GM23248 (cell line): ENCODE results near the gene PMPCA. TPM values are rescaled to one million over a fixed set of nuclear protein-coding genes. Genes with fewer than 3 reads are reported as not detected.

Experiments
- DNase-seq: peaks from one replicate; pipeline ENCODE4 v3.0.0-alpha.2; 2015
- H2AFZ ChIP-seq: fragments of 200-600 bp; sonication (generic); 2 replicates; pipeline ENCODE4 v1.6.1; 2016; ENCODE audit warnings: antibody characterized with exemption
- H3F3A ChIP-seq: fragments of 200-600 bp; sonication (generic); 2 replicates; pipeline ENCODE4 v1.6.1; 2016; ENCODE audit warnings: mild to moderate bottlenecking, antibody characterized with exemption, mixed run types; ENCODE audit not compliant: insufficient read depth
- H3K27ac ChIP-seq: fragments of 200-600 bp; sonication (generic); 2 replicates; pipeline ENCODE4 v1.5.1; 2016; ENCODE audit warnings: mild to moderate bottlenecking
- H3K27me3 ChIP-seq: fragments of 200-600 bp; sonication (generic); replicated peaks from 2 replicates; pipeline ENCODE4 v1.6.1; 2016; ENCODE audit warnings: mild to moderate bottlenecking; ENCODE audit not compliant: insufficient read depth
- H3K36me3 ChIP-seq: fragments of 200-600 bp; sonication (generic); 2 replicates; pipeline ENCODE4 v1.6.1; 2016; ENCODE audit warnings: low read depth, mild to moderate bottlenecking
- H3K4me1 ChIP-seq: fragments of 200-600 bp; sonication (generic); 2 replicates; pipeline ENCODE4 v1.6.1; 2016; ENCODE audit warnings: mild to moderate bottlenecking; ENCODE audit not compliant: insufficient read depth
- H3K4me2 ChIP-seq: fragments of 200-600 bp; sonication (generic); one replicate; pipeline ENCODE4 v1.6.1; 2016; ENCODE audit warnings: mild to moderate bottlenecking; ENCODE audit not compliant: unreplicated experiment
- H3K4me3 ChIP-seq: fragments of 200-600 bp; sonication (generic); 2 replicates; pipeline ENCODE4 v1.5.1; 2016; ENCODE audit warnings: mild to moderate bottlenecking
- H3K79me2 ChIP-seq: fragments of 200-600 bp; sonication (generic); 2 replicates; pipeline ENCODE4 v1.6.1; 2016; ENCODE audit warnings: mild to moderate bottlenecking; ENCODE audit not compliant: insufficient read depth
- H3K9ac ChIP-seq: fragments of 200-600 bp; sonication (generic); 2 replicates; pipeline ENCODE4 v1.6.1; 2016; ENCODE audit warnings: mild to moderate bottlenecking
- H3K9me2 ChIP-seq: fragments of 200-600 bp; sonication (generic); 2 replicates; pipeline ENCODE4 v1.6.1; 2016; ENCODE audit warnings: mixed run types, mild to moderate bottlenecking, moderate library complexity; ENCODE audit not compliant: insufficient read depth
- H3K9me3 ChIP-seq: fragments of 200-600 bp; sonication (generic); one replicate; pipeline ENCODE4 v1.6.1; 2017; ENCODE audit warnings: low read depth
- H4K20me1 ChIP-seq: fragments of 200-600 bp; sonication (generic); 2 replicates; pipeline ENCODE4 v1.6.0; 2016; ENCODE audit not compliant: insufficient read depth
- EZH2 ChIP-seq: fragments of 200-600 bp; sonication (generic); IDR thresholded peaks from 2 replicates; pipeline ENCODE4 v1.6.1; 2018; ENCODE audit warnings: antibody characterized with exemption, mild to moderate bottlenecking; ENCODE audit not compliant: insufficient read depth, poor library complexity, severe bottlenecking
- EZH2phosphoT487 ChIP-seq: fragments of 200-600 bp; sonication (generic); IDR thresholded peaks from 2 replicates; pipeline ENCODE4 v1.6.1; 2018; ENCODE audit warnings: antibody characterized with exemption, moderate library complexity, mild to moderate bottlenecking, low read depth; ENCODE audit not compliant: insufficient read depth
- WGBS, 2 experiments: methylation state at CpG; one replicate each; pipeline ENCODE4 v1.1.6; 2015 to 2017; ENCODE audit warnings: low lambda C conversion rate in 2 of 2, low coverage in 1 of 2; ENCODE audit errors: missing lambda C conversion rate in 2 of 2; 5-methylcytosine and 5-hydroxymethylcytosine counted together
- in situ Hi-C: fragments of 300-500 bp; cut with MboI; formaldehyde crosslinking; loops from 2 replicates; pipeline ENCODE4 v1.15.0; 2020
- polyA plus RNA-seq: library from polyadenylated mRNA; unstranded; fragments of >200 nt; fragmentation: Nextera tagmentation; extraction: Ambion mirVana; gene quantifications from 2 replicates; pipeline ENCODE4 v1.2.1, GENCODE V29; 2016
- total RNA-seq: library from RNA; depleted of rRNA; stranded (reverse); fragments of >200 nt; shearing (Covaris generic); gene quantifications from 2 replicates; pipeline ENCODE4 v1.2.3, GENCODE V29; 2014

The PMPCA gene
- total and polyA plus RNA-seq, 2 experiments from 2014 or later: 58.7 to 77.4 TPM

DNA sequence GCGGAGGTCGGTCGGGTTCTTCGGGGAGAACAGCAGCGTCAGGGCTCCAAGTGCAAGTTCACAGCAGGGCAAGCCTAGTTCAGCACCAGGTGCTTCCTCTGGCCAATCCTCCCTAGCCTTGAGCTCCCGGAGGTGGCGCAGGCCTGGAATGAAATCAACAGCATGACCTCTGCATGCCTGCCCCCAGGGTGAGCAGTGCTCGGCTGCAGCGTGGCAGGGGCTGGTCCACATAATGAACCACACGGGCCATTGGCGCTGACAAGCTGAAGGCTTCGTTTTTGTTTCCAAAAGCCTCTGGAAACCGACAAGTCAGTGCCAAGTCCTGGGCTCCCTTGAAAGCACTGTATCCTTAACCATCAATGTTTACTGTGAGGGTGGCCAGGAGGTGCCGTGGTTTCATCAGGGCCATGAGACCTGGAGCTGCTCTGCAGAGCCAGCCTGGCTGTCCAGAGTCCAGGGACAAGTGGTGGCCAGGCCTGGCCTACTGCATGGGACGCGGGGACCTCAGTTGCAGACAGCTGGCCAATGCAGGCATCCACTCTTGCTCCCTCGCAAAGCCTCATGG, 31.3 kb downstream of the PMPCA start:
- Histone ChIP-seq H3F3A (peaks cover 16% of the 10 kb centered on the region), H3K79me2 (peaks cover 33% of the 10 kb centered on the region), H2AFZ (no peak overlapping the region), H3K4me2 (no peak overlapping the region), H3K9ac (no peak overlapping the region), H3K4me3 (no peak overlapping the region), H3K9me3 (no peaks in the 10 kb centered on the region), H3K27ac (no peak overlapping the region), H3K9me2 (no peaks in the 10 kb centered on the region), H4K20me1 (peaks cover 6% of the 10 kb centered on the region; the same call in 1 of the 2 replicates), H3K36me3 (peaks cover 33% of the 10 kb centered on the region), H3K4me1 (peaks cover 9% of the 10 kb centered on the region), H3K27me3 (no peaks in the 10 kb centered on the region)
- DNase-seq: no peak
- 91% methylated on average over 17 of the region's 17 CpGs for WGBS, 2 experiments
- TF ChIP-seq EZH2phosphoT487 (no peak), EZH2 (no peak)
- in situ Hi-C loops: no loop called here

DNA sequence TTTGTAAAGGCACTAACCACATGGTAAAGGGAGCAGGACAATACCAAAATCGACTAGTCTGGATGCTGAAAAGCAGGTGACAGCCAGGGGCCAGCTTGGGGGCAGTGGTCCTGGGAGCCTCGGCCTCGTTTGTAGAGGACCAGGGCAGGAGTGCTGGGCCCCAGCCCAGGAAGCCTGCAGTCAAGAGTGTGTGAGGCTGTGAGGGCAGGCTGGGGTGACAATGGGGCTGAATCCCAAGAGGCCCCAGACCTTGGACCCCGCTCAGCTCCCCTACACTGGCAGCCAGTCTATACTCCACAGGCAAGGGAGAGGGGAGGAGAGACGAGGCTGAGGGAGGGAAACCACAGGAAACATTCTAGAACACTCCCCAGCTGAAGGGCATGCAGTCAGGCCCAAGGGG, 31.8 kb downstream of the PMPCA start:
- in situ Hi-C loops: no loop called here
- Histone ChIP-seq H3F3A (peaks cover 16% of the 10 kb centered on the region), H3K27me3 (no peaks in the 10 kb centered on the region), H3K4me2 (no peak overlapping the region), H3K9ac (no peak overlapping the region), H3K4me3 (no peak overlapping the region), H3K27ac (no peak overlapping the region), H3K4me1 (peaks cover 4% of the 10 kb centered on the region), H3K79me2 (peaks cover 30% of the 10 kb centered on the region), H4K20me1 (peaks cover under 1% of the 10 kb centered on the region; the same call in 1 of the 2 replicates), H3K9me3 (no peaks in the 10 kb centered on the region), H2AFZ (no peak overlapping the region), H3K36me3 (peaks cover 37% of the 10 kb centered on the region), H3K9me2 (no peaks in the 10 kb centered on the region)
- no peak for DNase-seq
- TF ChIP-seq EZH2phosphoT487 (no peak), EZH2 (no peak)
- 58 to 66% methylated on average over 5 of the region's 5 CpGs for WGBS, 2 experiments

DNA sequence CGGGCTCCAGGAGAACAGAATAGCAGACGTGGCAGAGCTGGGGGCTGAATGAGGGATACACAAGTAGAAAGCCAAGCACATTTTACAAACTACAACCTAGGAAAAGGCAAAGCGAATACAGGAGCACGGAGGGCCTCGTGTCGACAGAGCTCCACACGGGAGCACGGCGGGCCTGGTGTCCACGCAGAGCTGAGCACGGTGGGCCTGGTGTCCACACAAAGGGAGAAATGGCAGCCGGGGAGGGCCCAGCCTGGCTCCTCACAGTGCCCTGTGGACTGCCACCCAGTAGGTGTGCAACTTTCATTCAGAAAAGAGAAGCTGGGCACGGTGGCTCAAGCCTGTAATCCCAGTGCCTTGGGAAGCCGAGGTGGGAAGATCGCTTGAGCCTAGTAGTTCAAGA, 32.6 kb downstream of the PMPCA start:
- H3K27me3 ChIP-seq: no peaks in the 10 kb centered on the region
- DNase-seq: no peak
- no peak overlapping the region for H3K4me3 ChIP-seq
- in situ Hi-C loops: no loop called here
- H3K9me2 ChIP-seq: no peaks in the 10 kb centered on the region
- H3F3A ChIP-seq: peaks cover 16% of the 10 kb centered on the region
- no peaks in the 10 kb centered on the region for H3K9me3 ChIP-seq
- H3K27ac ChIP-seq: no peak overlapping the region
- H3K79me2 ChIP-seq: peaks cover 22% of the 10 kb centered on the region
- H4K20me1 ChIP-seq: no peaks in the 10 kb centered on the region
- H3K4me2 ChIP-seq: no peak overlapping the region
- H2AFZ ChIP-seq: no peak overlapping the region
- TF ChIP-seq EZH2phosphoT487: no peak
- no peak for TF ChIP-seq EZH2
- WGBS, 2 experiments: 92 to 93% methylated on average over 15 of the region's 15 CpGs
- H3K36me3 ChIP-seq: peaks cover 40% of the 10 kb centered on the region
- H3K4me1 ChIP-seq: no peaks in the 10 kb centered on the region; the same call in 1 of the 2 replicates
- no peak overlapping the region for H3K9ac ChIP-seq

DNA sequence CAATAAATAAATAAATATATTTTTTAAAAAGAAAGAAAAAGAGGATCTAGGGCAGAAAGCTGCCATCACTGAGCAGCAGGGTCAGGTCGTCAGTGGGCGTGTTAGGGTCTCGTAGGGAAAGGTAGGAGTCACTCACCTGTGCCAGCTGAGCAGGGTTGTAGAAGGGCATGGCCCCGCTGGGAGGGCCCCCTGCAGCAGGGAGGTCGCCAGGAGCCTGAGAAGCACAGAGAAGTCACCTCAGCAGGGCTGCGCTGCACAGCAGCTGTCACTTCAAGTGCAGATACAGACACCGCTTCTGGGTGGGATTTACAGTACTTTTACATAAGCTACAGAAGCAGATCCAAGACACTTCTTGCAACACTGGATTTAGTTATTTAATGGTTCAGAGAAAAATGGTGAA, 33.2 kb downstream of the PMPCA start:
- H3K79me2 ChIP-seq: peaks cover 16% of the 10 kb centered on the region
- TF ChIP-seq EZH2phosphoT487 (no peak), EZH2 (no peak)
- H3K9me3 ChIP-seq: no peaks in the 10 kb centered on the region
- peaks cover 16% of the 10 kb centered on the region for H3F3A ChIP-seq
- no peak overlapping the region for H3K4me3 ChIP-seq
- DNase-seq: no peak
- H2AFZ ChIP-seq: no peak overlapping the region
- in situ Hi-C loops: no loop called here
- no peaks in the 10 kb centered on the region for H3K4me1 ChIP-seq
- no peak overlapping the region for H3K4me2 ChIP-seq
- no peaks in the 10 kb centered on the region for H3K27me3 ChIP-seq
- 87 to 88% methylated on average over 7 of the region's 7 CpGs for WGBS, 2 experiments
- H3K36me3 ChIP-seq: peaks cover 41% of the 10 kb centered on the region
- no peaks in the 10 kb centered on the region for H4K20me1 ChIP-seq
- no peak overlapping the region for H3K27ac ChIP-seq
- no peak overlapping the region for H3K9ac ChIP-seq
- H3K9me2 ChIP-seq: no peaks in the 10 kb centered on the region

DNA sequence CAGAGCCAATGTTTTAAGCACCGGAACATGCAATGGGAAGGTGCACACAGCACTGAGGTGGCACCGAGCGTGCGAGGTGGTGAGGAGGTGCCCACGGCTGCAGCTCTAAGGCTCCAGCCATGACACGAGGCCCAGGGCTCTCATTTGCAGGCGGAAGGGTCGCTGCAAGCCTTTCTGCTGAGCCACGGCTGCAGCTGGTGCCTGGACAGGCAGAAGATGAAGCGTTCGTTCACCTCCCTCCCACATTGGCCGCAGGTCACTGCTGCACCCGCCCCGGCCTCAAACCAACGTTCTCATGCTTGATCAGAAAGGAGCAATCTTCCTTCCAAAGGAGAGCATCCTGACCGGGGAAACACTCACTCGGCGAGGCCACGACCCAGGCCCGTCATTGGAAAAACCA, 33.6 kb downstream of the PMPCA start:
- no peaks in the 10 kb centered on the region for H3K9me2 ChIP-seq
- no peak overlapping the region for H3K4me2 ChIP-seq
- peaks cover 41% of the 10 kb centered on the region for H3K36me3 ChIP-seq
- H3K9ac ChIP-seq: no peak overlapping the region
- no peaks in the 10 kb centered on the region for H3K4me1 ChIP-seq
- no peak for DNase-seq
- no peaks in the 10 kb centered on the region for H3K27me3 ChIP-seq
- in situ Hi-C loops: no loop called here
- peaks cover 12% of the 10 kb centered on the region; the same call in 1 of the 2 replicates for H3K79me2 ChIP-seq
- 90 to 91% methylated on average over 20 of the region's 20 CpGs for WGBS, 2 experiments
- H3K4me3 ChIP-seq: no peak overlapping the region
- H3K27ac ChIP-seq: no peak overlapping the region
- TF ChIP-seq EZH2 (no peak), EZH2phosphoT487 (no peak)
- H3F3A ChIP-seq: peaks cover 16% of the 10 kb centered on the region
- no peaks in the 10 kb centered on the region for H4K20me1 ChIP-seq
- H2AFZ ChIP-seq: no peak overlapping the region
- no peaks in the 10 kb centered on the region for H3K9me3 ChIP-seq
